ENCODE measurements around the gene SNN. TPM values are rescaled to one million over a fixed set of nuclear protein-coding genes. Genes with fewer than 3 reads are reported as not detected.

Gene SNN
- total RNA-seq, 1 experiment from 2014 or later, result 14.9 TPM

- no peak for DNase-seq (ENCODE audit: low spot score)
Observed at GRCh38 chr16:11677959-11678881, 10.0 kb downstream of the SNN start.

GRCh38 chr16:11679250-11679649 is 11.0 kb downstream of the SNN start:
- DNase-seq (ENCODE audit: low spot score), result no peak

GRCh38 chr16:11679941-11680911 is 12.0 kb downstream of the SNN start:
- no peak for DNase-seq (ENCODE audit: low spot score)

- no peak for DNase-seq (ENCODE audit: low spot score)
Observed at GRCh38 chr16:11681556-11681955, 13.3 kb downstream of the SNN start.

GRCh38 chr16:11681976-11682654 is 13.9 kb downstream of the SNN start:
- DNase-seq (ENCODE audit: low spot score), result no peak

DNA sequence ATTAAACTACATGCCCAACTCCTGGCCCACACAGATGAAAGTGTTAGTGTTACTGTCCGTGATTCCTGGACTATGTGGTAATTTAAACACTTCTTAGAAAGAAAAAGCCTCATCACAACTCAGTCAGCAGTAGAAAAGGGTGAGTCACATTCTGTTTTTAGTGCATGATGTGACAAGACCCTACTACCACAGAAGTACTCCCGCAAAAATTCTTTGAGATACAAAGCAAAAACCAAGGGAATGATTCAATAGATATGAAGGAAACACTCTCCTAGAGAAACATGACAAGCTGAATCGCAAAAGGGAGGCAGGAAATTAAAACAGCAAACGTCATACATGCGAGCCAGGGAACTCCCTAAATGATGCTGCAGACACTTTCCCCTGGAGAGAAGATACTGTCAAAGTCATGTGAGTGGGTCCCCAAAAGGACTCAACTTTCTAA is 14.4 kb downstream of the SNN start:
- DNase-seq (ENCODE audit: low spot score), result peak; percentile 61

- no peak for DNase-seq (ENCODE audit: low spot score)
Observed at GRCh38 chr16:11683145-11683544, 14.9 kb downstream of the SNN start.

GRCh38 chr16:11684231-11685025 is 16.2 kb downstream of the SNN start:
- no peak for DNase-seq (ENCODE audit: low spot score)

DNA sequence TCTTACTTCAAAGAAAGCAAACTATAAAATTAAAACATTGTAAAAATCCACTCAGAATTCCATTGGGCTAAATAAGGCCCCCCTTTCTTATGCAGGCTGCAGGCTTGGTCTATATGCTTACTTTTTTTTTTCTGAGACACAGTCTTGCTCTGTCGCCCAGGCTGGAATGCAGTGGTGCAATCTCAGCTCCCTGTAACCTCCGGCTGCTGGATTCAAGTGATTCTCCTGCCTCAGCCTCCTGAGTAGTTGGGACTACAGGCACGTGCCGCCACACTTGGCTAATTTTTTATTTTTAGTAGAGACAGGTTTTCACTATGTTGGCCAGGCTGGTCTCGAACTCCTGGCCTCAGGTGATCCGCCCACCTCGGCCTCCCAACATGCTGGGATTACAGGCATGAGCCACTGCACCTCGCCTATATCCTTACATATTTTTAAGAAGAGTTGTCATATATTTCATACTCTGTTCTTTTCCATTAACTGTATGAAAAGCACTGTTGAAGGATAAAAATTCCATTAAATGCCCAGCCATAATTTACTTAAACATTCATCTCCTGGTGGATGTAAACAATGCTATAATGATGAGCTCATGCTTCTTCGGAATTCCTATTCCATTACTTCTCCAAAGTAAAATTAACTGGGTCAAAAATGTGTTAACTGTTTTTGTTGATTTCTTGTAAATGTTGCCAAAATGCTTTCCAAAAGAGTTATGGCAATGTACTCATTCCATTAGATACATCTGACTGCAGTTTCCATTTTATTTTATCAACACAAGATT is 17.8 kb downstream of the SNN start:
- no peak for DNase-seq (ENCODE audit: low spot score)

GRCh38 chr16:11686713-11687380 is 18.6 kb downstream of the SNN start:
- no peak for DNase-seq (ENCODE audit: low spot score)

DNA sequence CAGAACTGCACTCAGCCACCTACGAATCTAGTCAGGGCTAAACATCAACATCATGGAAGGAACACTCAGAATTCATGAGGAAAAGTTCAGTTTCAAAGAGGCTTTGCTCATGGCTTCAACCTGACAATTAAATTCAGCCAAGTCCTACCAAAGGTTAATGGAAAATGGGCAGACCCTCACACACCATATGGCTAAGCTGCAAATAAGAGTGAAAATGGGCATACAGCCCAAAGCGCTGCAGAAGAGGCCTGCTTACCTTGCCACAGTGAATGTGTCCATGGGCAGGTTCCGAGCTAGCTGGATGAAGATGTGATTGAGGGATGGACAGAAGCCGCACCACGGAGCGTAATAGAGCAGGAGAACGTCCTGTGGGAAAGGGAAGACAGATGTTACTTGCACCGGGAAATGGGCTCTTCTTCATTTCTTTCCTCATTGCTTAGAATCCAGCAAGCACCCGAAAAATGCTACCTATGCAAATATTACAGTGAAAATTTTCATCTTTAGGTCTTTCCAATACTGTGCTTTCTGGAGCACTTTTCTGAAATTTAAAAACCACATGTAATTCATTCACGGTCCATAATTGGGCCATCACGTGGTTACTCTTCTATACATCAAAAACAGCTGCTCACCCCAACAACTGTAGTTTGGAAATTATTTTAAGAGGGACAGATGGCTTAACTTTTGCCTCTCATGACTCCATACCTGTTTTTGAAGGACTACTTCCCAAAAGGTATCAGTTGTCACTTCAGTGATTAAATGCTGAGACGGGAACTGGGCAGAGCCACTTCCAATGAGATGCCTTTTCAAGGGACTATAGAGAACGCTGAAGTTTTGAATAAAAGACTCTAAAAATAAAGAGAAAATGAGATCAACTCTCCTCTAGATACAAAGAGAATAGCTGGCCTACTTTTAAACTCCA is 19.6 kb downstream of the SNN start:
- DNase-seq (ENCODE audit: low spot score), result no peak

- DNase-seq (ENCODE audit: low spot score), result no peak
Observed at GRCh38 chr16:11688520-11688886, 20.2 kb downstream of the SNN start.

DNA sequence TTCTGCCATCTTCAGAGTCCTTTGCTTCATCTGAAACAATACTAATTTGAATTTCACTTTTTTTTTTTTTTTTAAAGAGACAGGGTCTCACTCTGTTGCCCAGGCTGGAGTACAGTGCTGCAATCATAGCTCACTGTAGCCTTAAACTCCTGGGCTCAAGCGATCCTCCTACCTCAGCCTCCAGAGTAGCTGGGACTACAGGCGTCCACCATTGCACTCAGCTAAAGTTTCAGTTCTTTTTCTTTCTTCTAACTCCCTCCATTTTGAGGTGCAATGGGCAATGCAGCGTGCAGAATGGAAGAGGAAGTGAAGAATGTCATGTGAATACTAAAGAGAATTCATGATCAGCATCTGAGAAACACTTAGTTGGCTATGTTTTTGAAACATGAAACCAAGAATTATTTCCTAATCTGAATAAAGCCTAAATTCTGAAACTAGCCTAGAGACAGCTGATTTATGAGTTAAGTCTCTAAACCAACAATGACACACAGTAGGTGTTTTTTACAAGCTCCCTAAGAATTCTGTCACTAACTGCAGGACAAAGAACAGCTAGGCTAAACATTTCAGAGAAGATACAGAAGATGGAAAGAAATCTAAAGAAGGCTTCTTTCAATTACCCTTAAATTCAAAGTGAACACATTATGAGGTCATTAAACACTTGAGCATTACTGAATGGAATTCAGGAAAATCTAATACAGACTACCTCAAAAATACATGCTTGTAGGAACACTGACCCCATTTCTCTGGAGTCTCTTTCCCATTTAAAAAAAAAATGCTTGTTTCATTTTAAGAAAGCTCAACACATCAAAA is 21.0 kb downstream of the SNN start:
- no peak for DNase-seq (ENCODE audit: low spot score)

GRCh38 chr16:11691235-11691634 is 23.0 kb downstream of the SNN start:
- DNase-seq (ENCODE audit: low spot score), result no peak

- DNase-seq (ENCODE audit: low spot score), result no peak
Observed at GRCh38 chr16:11691771-11692170, 23.5 kb downstream of the SNN start.

DNA sequence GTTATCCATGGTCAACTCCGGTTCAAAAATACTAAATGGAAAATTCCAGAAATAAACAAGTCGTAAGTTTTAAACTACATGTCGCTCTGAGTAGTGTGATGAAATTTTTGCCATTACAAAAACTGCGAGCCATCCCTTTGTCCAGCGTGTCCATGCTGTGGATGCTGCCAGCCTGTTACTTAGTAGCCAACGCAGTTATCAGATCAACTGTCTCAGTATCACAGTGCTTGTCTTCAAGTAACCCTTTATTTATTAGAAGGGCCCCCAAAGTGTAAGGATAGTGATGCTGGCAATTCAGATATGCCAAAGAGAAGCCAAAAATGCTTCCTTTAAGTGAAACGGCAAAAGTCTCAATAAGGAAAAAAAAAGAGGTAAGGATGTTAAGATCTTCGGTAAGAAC is 23.9 kb downstream of the SNN start:
- DNase-seq (ENCODE audit: low spot score), result no peak

GRCh38 chr16:11692651-11693050 is 24.4 kb downstream of the SNN start:
- no peak for DNase-seq (ENCODE audit: low spot score)

All from H4 (cell line).